HG02970 (cell line): Measurements from ENCODE around the gene GSTA4.
"Not testable (repeated sequence)": the region's sequence is repeated elsewhere in the genome, so short reads cannot be mapped to it uniquely, and the experiment has no call there.

Experiments used
- ATAC-seq: cut with Tn5 transposase; IDR thresholded peaks from one replicate; pipeline ENCODE4 v1.9.1; 2021; ENCODE audit warnings: mild to moderate bottlenecking, moderate library complexity, moderate number of reproducible peaks; ENCODE audit not compliant: unreplicated experiment, low FRiP score

Gene GSTA4

DNA sequence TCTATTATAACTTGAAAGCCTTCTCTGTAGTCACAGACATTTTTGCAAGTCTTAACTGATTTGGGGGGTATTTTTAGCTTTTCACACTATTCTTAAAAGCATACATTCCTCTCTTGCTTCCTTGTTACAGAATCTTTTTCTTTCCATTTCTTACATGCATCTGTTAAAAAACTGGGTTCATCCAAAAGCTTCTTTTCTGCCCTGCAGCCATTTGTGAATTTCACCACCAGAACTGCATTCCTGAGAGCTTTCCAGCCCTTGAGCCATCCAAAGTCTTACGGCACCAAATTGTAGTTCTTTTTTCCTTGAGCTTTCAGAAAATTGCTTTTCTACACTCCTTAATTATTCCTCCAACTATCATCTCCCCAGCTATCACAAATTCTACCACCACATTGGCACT, 19.7 kb upstream of the GSTA4 start:
- no peak for ATAC-seq

DNA sequence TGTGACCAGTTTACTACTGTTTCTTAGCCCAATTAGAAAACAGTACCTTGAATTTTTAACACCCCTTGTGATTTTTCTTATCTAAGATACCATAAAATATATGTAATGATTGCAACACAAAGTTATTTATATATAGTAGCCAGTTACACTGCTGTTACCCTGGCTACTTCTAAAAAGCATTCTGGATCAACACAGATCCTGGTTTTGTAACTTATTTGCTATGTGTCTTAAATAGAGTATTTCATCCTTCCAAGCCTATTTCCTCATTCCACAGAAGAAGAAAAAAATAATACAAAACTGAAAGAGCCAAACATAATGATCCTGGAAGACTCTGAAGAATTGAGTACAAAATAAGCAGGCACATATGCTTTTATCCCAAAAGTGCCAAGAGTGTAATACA, 19.0 kb upstream of the GSTA4 start:
- no peak for ATAC-seq

DNA sequence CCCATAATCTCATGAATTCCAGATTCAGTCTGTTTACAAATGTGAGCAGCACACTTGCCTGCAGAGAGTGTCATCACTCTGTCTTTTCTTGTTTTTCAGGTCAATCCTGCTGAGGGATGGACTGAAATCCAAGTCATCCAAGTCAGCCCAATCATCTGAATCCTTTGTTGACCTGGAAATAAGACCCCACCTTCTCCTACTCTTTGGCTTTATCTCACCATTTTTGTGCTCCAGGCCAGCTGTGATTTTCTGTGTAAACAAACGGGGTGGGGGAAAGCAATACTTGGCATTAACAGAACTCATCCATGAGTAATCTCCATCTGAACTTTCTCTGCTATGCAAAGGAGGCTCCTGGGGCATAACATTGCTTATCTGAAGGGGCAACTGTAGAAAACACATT, 16.9 kb upstream of the GSTA4 start:
- ATAC-seq, result no peak

DNA sequence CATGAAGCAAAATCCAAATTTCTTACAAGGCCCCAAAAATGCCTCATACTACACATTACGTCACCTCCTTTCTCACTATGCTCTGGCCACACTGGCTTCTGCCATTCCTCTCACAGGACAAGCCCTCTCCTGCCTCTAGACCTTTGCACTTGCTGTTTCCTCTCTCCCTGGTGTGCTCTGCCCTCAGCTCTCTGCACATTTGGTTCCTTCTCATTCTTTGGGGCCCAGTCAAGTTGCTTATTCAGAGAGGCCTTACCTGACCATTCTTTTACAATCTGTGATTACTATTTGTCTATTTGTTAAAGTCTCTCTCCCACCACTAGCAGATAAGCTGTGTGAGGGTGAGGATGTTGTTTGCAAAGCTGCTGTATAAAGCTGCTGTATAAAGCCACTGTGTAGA, 15.4 kb upstream of the GSTA4 start:
- ATAC-seq, result no peak

DNA sequence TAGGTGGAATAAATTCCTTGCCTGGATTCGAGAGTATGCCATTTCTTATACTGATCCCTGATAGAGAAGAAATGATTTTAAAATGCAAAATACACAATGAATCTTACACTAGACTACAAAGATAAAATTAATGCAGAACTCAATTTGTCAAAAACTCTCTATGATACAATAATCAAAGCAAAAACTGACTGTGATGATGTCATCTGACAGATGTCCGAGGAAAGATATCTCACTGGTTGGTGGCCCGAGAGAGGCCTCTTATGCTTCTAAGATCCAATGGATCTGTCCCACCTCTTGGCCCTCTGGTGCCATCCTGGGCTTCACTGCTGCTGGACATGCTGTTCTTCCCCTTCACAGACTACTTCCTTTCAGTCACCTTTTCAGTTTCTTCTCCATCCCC, 14.4 kb upstream of the GSTA4 start:
- ATAC-seq, result no peak

DNA sequence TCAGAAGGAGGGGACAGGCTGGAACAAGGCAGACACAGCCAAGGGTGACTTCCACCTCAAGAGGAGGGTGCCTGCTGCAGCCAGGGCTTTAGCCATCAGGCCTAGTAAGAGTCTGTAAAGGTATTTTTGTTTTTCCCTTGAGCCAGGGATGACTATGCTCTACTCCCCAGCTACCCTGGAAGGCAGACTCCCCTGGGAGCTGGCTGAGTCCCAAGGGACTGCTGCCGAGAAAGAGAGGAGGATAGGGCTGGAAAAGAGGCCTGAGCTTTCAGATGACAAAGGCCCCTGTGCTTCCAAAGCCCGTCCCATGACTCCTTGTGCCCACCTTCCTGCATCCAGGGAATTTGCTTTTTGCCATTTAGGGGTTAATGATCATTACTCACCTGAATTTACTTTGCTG, 14.0 kb upstream of the GSTA4 start:
- no peak for ATAC-seq

DNA sequence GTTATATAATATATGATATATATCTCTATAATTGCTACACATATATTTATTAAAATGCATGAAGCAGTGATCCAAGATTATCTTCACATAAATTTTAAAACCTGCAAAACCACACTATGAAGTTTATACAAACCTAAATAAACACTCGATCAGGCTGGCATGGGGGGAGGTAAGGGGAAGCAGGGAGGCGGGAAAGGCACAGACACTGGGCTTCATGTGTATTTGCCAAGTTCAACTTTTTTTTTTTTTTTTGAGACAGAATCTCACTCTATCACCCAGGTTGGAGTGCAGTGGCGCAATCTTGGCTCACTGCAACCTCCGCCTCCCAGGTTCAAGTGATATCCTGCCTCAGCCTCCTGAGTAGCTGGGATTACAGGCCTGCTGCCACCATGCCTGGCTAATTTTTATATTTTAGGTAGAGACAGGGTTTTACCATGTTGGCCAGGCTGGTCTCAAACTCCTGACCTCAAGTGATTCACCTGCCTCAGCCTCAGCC, 13.2 kb upstream of the GSTA4 start:
- not testable (repeated sequence) for ATAC-seq

DNA sequence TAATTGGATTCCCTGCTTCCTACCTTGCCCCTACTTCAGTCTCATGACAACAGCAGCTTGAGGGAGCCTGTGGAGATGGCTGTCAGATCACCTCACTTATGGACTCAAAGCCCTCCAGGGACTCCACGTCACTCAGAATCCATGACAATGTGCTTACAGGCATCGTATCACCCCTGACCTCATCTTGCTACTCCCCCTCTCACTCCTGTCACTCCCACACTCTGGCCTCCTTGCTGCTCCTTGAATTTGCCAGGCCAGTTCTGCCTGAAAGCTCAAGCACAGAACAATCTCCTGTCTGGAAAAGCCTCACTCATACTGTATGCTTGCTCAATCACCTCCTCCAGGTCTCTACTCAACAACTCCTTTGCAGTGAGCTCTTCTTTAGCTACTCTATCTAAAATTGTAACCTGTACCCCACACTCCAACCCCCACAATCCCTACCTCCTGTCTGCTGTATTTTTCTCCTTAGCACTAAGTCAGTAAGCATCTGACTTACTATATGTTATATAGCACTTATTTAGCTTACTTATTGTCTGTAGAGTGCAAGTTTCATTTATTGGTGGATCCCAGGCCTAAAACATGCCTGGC, 10.7 kb upstream of the GSTA4 start:
- no peak for ATAC-seq

DNA sequence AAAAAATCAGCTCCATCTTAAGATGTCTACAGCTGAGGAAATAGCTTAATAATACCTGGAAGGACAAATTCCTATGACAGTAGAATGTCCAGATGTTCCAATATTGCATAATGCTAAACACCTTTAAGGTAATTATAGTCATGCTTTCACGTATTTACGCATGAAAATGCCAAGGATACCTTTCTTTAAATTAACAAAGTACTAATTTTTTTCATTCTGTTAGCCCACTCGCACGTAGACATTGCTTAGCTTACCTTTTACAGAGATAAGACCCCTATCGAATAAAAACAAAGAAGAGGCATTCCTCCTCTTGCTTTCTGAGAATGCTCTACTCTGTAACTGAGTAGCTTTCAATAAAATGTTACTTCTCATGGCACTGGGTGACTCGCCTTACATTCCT, 4.4 kb upstream of the GSTA4 start:
- ATAC-seq, result no peak

DNA sequence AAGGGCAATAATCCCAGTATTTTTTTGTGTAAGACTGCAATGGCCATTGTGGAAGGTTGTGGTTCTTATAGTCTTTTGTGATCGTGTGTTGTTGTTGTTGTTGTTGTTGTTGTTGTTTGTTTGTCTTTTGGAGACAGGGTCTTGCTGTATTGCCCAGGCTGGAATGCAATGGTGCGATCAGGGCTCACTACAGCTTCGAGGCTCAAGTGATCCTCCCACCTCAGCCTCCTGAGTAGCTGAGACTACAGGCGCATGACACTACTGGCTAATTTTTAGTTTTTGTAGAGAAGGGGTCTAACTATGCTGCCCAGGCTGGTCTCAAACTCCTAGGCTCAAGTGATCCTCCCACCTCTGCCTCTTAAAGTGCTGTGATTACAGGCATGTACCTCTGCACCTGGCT, 3.5 kb upstream of the GSTA4 start:
- no peak for ATAC-seq

DNA sequence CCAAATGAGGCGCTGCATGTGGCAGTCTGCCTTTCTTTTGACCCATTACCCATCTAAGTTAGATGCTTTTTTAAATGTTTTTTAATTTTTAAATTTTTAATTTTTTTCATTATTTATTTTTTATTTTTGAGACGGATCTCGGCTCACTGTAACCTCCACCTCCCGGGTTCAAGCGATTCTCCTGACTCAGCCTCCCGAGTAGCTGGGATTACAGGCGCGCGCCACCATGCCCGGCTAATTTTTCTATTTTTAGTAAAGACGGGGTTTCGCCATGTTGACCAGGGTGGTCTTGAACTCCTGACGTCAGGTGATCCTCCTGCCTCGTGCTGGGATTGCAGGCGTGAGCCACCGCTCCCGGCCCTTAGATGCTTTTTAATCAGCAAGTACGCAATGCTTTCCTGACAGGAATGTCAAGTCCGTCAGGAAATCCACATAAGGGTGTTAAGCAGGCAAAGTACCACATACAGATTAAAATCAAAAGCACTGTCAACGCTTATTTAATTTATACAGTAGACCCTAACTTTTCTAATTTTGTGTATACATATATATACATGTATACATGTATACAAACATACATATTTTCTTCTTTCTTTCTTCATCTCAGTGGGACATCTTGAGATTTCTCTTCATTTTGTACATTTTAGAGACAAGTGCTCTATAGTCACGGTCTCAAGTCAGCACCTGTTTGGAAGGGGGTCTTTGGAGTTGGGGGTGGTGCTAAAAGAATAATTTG, 995 bp upstream of the GSTA4 start:
- no peak for ATAC-seq

DNA sequence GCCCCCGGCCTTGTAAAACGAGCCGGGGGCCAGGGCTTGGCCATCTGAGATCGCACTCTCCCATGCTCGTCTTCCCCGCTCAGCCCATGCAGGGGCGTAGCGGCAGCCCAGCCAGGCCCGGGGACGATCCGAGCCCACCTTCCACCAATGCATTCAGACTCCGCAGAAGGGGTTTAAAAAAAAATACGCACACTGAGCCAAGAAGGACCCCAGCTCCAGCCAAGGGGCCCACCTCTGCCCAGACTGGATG, 320 bp downstream of the GSTA4 start:
- ATAC-seq, result peak; percentile 17

DNA sequence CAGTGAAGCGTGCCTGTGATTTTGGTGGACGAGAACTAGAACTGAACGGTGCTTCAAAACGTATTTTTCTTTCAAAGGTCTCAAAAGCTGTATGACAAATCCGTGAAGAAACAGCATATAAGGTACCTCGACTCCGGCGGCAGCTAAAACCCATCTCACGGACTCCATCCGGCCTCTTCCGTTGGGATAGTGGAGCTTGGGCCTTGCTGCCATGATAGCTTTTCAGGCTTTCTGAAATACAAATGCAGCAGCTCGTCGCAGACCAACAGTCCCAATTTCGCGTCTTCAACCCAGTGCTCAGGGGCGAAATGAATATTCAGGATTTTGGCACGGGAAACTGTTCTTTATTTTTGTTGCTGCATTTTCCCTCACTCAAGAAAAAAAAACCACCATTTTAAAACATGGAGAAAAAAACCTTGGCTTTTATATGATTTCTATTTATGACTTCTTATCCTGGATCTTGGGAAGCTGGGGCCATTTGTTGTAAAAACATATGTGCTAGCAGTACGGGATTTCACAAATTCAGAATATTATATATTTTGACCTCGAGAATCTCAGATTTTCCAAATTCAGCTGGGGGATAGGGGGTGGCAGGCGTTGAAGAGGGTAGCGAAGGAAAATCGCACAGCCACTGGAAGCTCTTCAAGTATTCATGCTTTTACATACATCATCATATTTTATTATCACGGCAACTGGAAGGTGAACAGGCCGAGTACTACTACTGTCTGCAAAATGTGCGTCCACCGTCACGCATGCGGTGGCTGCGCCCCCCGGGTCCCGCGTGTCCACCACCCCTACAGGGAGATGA, 849 bp downstream of the GSTA4 start:
- no peak for ATAC-seq

DNA sequence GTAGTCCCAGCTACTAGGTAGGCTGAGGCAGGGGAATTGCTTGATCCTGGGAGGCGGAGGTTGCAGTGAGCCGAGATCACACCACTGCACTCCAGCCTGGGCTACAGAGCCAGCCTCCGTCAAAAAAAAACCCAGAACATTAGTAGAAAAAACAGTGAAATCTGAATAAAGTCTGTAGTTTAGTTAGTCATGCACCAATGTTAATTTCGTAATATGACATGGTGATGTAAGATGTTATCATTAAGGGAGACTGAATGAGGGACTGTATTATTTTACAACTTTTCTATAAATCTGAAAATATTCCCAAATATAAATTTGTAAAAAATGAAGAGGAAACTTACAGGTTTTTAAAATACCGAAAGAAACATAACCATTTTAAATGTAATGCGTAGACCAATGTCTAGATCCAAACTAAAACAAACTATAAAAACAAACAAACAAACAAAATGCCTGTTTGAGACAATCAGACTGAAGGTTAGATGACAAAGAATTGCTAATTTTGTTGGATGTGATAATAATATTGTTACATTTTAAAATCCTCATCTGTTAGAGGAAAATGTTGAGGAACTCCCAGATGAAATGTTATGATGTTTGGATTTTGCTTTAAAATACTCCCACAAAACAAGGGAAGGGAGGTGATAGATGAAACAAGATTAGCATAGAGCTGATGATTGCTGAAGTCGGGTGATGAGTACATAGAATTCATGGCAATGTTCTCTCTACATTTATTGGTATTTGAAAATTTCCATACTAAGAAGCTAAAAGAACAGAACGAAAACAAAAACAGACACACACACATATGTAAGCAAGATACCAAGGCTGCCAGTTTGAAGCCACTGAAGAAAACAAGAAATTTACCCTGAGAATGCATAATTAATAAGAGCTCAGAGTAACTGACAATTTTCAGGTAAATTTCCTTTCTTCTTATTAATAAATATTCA, 1.8 kb downstream of the GSTA4 start:
- no peak for ATAC-seq

DNA sequence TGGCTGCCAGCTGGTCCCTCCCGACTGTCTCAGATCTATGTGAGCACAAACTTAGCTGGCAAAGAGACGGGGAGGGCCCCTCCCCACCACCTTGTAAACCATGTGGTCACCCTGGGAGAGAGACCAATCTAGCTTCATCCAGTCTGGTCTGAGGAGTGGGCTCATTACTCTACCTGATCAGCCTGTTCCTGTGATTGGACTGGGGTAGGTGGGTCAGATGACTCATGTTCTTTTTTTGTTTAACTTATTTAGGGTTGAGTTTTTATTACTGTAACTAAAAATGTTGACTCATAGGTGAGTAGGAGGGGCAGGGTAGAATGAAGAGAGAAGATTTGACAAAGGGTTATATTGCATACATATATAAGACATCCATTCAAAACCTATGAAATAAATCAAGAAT, 4.7 kb downstream of the GSTA4 start:
- ATAC-seq, result no peak

DNA sequence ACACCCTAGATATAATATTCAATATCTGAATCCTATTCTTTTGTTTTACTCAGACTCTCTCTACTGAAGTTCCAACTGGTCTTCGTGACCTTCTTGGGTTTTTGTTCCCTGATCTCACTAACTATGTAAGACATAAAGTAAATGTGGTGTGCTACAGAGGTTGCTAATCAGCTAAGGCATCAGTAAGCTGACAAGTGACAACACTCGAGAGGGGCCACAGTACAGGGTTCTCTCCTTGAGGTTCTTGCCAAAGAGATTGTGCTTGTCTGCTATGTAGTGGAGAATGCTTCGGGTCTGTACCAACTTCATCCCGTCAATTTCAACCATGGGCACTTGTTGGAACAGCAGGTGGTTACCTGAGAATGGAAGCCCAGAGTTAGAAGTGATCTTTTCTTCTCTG, 9.9 kb downstream of the GSTA4 start:
- ATAC-seq, result no peak

DNA sequence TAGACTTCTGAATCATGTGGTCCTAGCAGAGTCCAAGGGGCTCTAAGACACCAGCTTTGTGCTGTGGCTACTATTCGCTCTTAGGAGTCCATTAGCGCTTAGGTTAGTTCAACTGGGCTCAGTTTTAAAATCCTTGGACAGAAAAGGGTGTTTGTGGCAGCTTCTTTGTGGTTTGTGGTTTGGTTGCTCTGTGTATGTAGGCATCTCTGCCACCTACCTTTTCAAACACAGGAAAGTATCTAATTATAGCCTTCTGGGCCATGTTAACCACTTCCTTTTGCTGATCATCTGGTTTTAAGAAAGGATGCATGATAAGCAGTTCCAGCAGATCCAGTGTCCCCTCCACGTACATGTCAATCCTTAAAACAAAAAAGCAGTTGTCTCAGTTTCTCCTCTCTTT, 10.8 kb downstream of the GSTA4 start:
- ATAC-seq, result no peak

DNA sequence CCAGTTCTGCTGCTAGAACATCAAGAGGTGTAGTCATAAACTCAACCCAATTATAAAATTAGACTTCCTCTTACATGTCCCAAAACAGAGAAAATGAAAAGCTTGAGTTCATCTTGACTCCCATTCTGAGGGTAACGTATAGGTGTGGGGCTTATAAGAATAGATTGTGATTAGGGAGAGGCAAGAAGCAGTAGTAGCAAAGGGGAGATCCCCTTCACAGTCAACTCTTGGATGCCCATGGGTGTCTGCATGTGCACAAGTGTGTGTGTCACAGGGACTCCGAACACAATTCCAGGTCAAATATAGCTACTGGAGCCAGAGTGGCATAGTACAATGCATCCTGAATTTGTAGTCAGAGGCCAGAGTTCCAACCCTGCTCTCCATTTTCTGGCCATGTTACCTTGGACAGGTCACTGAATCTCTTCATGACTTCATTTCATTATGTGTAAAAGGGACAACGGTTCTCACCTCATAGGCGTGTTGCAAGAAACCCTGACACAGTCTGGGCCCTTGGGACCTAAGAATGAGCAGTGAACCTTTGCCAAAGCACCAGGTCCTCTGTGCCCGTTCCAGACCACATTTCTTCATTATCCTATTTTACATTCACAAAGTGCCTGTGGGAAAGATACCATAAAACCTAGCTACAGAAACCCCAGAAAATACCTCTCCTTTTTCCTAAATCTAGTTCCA, 11.8 kb downstream of the GSTA4 start:
- no peak for ATAC-seq

DNA sequence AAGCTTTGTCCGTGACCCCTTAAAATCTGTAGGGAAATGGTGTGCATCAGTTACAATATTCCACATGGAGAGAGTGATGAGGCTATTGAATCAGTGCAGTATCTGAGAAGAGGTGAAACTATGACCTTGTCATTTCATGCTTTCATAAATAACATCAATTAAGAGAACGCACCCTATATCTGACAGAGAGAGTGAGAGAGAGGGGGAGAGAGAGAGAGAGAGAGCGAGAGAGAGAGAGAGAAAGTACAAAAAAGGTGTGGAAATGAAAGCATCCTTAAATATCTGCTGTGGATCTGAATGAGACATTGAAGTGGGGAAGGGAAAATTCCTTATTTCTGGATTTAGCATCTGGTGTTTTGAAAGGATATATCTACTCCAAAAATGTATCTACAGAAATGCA, 12.4 kb downstream of the GSTA4 start:
- ATAC-seq, result no peak

DNA sequence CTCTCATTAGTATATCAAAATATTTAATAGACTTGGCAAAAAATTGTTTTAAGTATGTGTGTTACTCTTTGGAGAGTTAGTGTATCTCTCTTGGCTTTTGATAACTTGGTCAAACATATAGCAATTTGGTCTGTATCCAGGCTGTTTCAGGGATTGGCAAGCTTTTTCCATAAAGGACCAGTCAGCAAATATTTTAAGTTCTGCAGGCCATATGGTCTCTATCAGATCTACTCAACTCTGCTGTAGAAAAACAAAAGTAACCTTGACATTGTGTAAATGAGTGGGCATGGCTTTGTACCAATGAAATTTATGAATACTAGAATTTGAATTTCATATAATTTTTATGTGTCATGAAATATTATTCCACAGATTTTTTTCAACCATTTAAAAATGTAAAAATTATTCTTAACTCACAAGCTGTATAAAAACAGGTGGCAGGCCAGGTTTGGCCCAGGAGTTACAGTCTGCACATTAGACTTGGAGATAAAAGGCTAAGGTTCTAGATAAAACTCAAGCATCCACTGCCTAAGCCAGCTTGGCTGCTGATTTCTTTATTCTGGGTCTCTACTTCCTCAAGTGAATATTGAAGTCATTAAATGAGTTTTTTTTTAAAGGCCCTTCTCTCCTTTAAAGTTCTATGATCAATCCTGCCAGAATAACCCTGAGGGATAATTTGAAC, 13.7 kb downstream of the GSTA4 start:
- ATAC-seq, result no peak
